Activated T-helper 17 cell treated with anti-CD3 and anti-CD28 coated beads, Interleukin-2, amount 50 U/mL, for 72 hours (primary cell): Measurements from ENCODE around the gene UNC119B. TPM values are rescaled to one million over a fixed set of nuclear protein-coding genes. Genes with fewer than 3 reads are reported as not detected.

Source experiments
- ATAC-seq: fragments of 150-1000 bp; cut with Tn5 transposase; replicated peaks from 2 replicates; pipeline ENCODE4 v1.10.0; 2021; ENCODE audit warnings: mild to moderate bottlenecking, moderate library complexity
- H3K27ac Mint-ChIP-seq: one replicate; pipeline ENCODE4 v1.8.0; 2022; ENCODE audit warnings: mixed read lengths
- H3K27me3 Mint-ChIP-seq: one replicate; pipeline ENCODE4 v1.8.0; 2022; ENCODE audit warnings: mixed read lengths
- H3K36me3 Mint-ChIP-seq: one replicate; pipeline ENCODE4 v1.8.0; 2022; ENCODE audit warnings: low read depth, mild to moderate bottlenecking, mixed read lengths
- H3K4me1 Mint-ChIP-seq: one replicate; pipeline ENCODE4 v1.8.0; 2022; ENCODE audit warnings: mixed read lengths
- H3K4me3 Mint-ChIP-seq: one replicate; pipeline ENCODE4 v1.8.0; 2022; ENCODE audit warnings: mild to moderate bottlenecking, mixed read lengths
- H3K9me3 Mint-ChIP-seq: one replicate; pipeline ENCODE4 v1.8.0; 2022; ENCODE audit warnings: mixed read lengths
- total RNA-seq, 2 donors: library from RNA; stranded (reverse); gene quantifications; one replicate each; pipeline ENCODE4 v1.2.3, GENCODE V29; 2022

UNC119B gene
- total RNA-seq, 2 donors from 2014 or later: 23.8 to 31.1 TPM

DNA sequence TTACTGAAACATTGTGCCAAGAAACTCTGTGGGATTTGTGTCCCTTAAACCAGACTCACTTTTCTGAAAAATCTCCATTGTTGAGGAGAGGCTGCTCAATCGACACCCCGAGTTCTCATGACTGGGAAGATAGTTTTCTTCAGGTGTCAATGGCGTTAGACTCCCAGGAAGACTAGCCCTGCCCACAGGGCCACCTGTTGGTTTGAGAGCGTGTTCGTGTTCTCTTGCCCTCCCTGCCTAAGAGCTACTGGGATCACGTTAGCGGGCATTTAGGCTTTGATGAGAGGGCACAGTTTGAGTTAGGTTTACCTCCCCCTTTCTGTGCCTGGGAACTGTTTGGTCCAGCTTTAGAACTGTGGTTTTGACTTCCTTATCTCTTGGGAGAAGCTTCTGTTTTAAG, 10.7 kb upstream of the UNC119B start:
- no peak for ATAC-seq
- Mint-ChIP-seq H3K27ac (no peak overlapping the region), H3K4me3 (no peak overlapping the region), H3K27me3 (no peaks in the 10 kb centered on the region), H3K9me3 (no peaks in the 10 kb centered on the region), H3K4me1 (no peaks in the 10 kb centered on the region), H3K36me3 (peaks cover 85% of the 10 kb centered on the region)

DNA sequence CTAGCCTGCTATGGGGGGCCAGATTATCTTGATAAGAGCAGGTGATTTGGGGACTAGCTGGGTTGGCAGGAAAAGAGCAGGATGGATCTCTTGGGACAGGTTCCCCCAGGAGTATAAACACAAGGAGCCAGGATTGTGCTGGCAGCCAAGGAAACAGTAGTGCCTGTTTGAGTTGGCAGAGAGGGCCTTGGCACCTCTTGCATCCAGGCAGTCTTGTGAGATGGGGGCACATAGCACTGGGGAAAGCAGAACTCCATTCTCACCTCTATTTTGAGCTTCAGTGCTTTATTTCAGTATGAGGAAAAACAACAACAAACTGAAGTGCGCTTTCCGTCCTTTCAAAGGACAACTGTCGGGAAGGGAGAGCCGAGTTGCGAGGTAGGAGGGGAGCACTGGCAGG, 9.4 kb upstream of the UNC119B start:
- Mint-ChIP-seq H3K9me3 (no peaks in the 10 kb centered on the region), H3K4me1 (no peaks in the 10 kb centered on the region), H3K27ac (peak overlapping the region; percentile 60), H3K36me3 (peaks cover 71% of the 10 kb centered on the region), H3K27me3 (no peaks in the 10 kb centered on the region), H3K4me3 (no peak overlapping the region)
- ATAC-seq: no peak

DNA sequence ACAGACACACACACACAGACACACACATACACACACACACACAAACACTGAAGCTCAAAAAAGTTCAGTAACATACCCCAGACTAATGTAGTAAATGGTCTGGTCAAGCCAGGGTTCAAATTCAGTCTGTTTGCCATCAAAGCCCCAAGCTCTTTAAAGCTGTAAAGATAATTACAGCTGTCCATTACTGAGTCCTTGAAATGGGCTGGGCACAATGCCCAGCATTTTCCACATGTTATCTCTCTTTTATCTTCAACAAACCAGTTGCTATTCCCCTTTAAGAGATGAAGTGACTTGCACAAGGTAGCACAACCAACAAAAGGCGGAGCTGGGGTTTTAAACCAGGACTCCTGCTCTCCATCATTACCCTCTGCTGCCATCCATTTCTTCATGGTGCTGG, 7.6 kb upstream of the UNC119B start:
- no peaks in the 10 kb centered on the region for H3K9me3 Mint-ChIP-seq
- ATAC-seq: no peak
- H3K27me3 Mint-ChIP-seq: no peaks in the 10 kb centered on the region
- H3K27ac Mint-ChIP-seq: no peak overlapping the region
- H3K4me1 Mint-ChIP-seq: no peaks in the 10 kb centered on the region
- H3K4me3 Mint-ChIP-seq: no peak overlapping the region
- H3K36me3 Mint-ChIP-seq: peaks cover 54% of the 10 kb centered on the region

DNA sequence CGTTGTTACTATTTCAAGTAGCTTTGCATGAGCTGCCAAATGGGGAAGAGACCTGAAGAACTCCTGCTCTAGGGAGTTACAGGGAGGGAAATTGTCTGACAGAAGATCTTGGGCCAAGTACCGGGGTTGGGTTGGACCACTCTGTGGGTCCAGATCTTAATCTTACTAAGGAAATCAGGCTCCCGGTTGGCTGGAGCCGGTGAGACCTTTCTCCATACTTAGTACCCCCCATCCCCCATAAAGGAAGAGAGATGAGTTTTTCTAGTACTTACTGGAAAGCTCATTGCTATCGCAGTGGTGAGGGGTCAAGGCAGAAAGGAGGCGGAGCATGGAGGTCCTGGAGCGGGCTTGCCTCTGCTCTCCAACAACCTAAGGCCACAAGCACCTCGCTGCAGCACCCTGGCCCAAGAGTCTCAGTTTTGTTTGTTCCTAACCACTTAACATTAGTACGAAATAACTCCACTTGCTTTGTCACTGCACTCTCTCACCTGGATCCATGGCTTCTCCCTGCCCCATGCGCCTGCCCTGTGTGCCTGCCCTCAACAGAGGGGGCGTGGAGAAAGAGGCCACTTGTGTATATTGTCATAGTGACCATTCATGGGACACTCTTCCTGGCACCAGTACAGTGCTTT, 6.8 kb upstream of the UNC119B start:
- ATAC-seq: no peak
- Mint-ChIP-seq H3K36me3 (peaks cover 46% of the 10 kb centered on the region), H3K9me3 (no peaks in the 10 kb centered on the region), H3K27me3 (no peaks in the 10 kb centered on the region), H3K4me3 (no peak overlapping the region), H3K27ac (peak overlapping the region; percentile 29), H3K4me1 (no peaks in the 10 kb centered on the region)

DNA sequence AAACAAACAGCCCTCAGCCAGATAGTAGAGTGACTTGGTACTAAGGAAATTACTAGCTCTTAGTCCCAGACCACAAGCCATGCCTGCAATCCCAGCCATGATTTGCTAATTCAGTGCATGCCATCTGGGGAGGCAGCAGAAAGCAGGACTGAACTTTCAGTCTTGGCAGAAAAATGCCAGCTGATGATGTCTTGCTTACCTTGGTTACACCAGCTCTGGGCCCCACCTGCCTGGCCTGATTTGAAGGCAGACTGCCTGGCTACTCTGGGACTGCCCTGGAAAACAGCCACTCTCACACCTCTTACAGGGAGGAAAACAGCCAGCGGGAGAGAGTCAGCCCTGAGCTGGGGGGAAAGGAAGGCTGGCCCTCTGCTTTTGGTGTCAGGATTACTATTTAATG, 4.6 kb upstream of the UNC119B start:
- H3K27me3 Mint-ChIP-seq: no peaks in the 10 kb centered on the region
- no peak for ATAC-seq
- peaks cover 6% of the 10 kb centered on the region for H3K4me1 Mint-ChIP-seq

DNA sequence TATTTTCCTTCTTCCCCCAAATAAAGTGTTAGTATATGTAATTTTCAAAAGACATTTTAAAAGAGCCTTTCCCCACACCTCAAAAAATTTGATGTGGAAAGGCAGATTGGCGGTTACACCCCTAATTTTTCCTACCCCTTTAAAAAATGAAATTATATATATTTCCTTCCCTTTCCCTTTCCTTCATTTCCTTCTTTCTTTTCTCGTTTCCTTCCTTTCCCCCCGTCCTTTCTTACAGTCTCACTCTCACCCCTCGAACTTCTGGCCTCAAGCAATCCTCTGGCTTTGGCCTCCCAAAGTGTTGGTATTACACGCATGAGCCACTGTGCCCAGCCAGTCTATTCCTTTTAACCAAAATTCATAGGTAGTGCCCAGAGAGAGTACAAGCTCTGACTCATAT, 4.2 kb upstream of the UNC119B start:
- ATAC-seq: no peak
- peaks cover 20% of the 10 kb centered on the region for H3K36me3 Mint-ChIP-seq
- H3K27ac Mint-ChIP-seq: no peak overlapping the region
- H3K4me1 Mint-ChIP-seq: peaks cover 6% of the 10 kb centered on the region
- H3K9me3 Mint-ChIP-seq: no peaks in the 10 kb centered on the region
- H3K4me3 Mint-ChIP-seq: no peak overlapping the region
- H3K27me3 Mint-ChIP-seq: no peaks in the 10 kb centered on the region

More for the DNA sequence above, 4.6 kb upstream of the UNC119B start:
- Mint-ChIP-seq H3K36me3 (peaks cover 24% of the 10 kb centered on the region), H3K9me3 (no peaks in the 10 kb centered on the region), H3K27ac (no peak overlapping the region), H3K4me3 (no peak overlapping the region)

DNA sequence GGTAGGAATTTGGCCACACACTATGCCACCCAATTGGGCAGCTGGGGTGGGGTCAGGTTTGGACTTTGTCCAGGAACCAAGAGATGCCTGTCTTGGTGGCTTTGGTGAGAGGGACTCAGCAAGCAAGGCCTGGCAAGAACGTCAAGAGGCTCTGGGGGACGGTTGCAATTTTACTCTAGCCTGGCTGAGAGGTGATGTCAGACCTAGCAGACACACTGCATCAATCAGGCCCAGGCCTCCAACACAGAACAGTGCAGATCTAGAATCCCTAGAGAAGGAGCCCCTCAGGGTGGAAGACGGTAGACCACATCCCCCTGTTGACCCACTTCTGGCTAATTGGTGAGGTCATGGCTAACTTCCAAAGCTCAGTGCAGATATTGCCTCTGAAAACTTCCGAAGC, 1.6 kb upstream of the UNC119B start:
- ATAC-seq: no peak
- Mint-ChIP-seq H3K27me3 (no peaks in the 10 kb centered on the region), H3K36me3 (peaks cover 12% of the 10 kb centered on the region), H3K4me1 (peaks cover 13% of the 10 kb centered on the region), H3K9me3 (no peaks in the 10 kb centered on the region), H3K4me3 (peak overlapping the region; percentile 16), H3K27ac (peak overlapping the region; percentile 84)

DNA sequence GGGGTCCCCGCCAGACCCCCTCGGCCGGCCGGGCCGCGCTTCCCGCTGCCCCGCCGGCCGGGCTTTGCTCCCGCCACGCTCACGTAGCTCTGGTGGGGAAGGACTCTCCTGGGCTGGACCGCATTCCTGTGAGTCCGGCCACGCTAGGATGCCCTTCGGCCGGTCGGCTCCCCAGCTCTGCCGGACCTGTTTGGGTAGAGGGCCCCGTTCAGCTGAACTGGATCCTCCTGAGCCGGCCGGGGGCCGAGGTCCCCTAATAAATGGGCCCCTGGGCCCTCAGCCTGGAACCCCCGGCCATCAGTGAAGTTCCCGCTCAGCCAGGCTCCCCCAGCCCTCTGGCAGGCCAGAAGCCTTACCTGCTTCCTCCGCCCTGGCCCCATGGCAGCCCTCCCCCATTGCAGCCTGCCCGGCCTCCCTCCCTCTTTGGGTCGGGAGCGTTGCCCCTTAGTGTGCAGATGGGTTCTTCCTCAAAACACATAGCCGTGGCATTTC, 593 bp downstream of the UNC119B start:
- peaks cover 17% of the 10 kb centered on the region for H3K4me1 Mint-ChIP-seq
- peak overlapping the region; percentile 88 for H3K27ac Mint-ChIP-seq
- H3K9me3 Mint-ChIP-seq: no peaks in the 10 kb centered on the region
- H3K27me3 Mint-ChIP-seq: no peaks in the 10 kb centered on the region
- peaks cover 30% of the 10 kb centered on the region for H3K36me3 Mint-ChIP-seq
- peak; percentile 43 for ATAC-seq
- peak overlapping the region; percentile 88 for H3K4me3 Mint-ChIP-seq

DNA sequence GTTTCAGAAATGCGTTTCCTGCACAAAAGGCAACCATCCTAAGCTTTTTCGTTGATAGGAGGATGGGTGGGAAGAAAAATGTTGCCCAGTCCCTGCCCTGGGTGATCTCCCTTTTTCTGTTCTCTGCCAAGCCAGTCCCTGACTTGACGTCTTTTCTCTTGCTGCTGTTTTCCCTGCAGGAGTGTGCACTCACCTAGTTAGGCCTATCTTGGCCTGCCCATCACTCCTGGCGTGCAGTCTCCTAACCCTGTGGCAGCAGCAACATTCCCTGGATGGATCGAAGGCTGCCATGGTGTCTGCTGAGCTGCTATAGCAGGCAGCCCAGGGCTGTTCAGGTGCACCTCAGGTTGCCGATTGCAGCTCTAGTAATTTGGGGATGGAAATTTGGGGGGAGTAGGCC, 1.2 kb downstream of the UNC119B start:
- H3K27ac Mint-ChIP-seq: peak overlapping the region; percentile 88
- peaks cover 17% of the 10 kb centered on the region for H3K4me1 Mint-ChIP-seq
- H3K36me3 Mint-ChIP-seq: peaks cover 36% of the 10 kb centered on the region
- H3K27me3 Mint-ChIP-seq: no peaks in the 10 kb centered on the region
- no peak for ATAC-seq
- peak overlapping the region; percentile 88 for H3K4me3 Mint-ChIP-seq
- H3K9me3 Mint-ChIP-seq: no peaks in the 10 kb centered on the region

DNA sequence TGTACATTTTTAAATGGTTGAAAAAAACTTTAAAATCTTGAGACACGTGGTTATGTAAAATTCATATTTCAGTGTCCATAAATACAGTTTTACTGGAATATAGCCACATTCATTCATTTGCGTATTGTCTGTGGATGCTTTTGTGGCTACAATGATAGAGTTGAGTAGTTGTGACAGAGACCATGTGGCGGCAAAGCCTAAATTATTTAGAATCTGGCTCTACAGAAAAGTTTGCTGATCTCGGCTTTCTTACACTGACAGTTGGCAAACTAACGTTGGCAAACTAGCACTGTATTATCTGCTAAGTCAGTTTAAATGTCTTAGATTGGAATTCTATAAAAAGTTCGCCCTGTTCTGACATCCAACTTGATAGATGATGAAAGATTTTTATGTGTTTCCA, 2.4 kb downstream of the UNC119B start:
- no peaks in the 10 kb centered on the region for H3K9me3 Mint-ChIP-seq
- peaks cover 17% of the 10 kb centered on the region for H3K4me1 Mint-ChIP-seq
- no peaks in the 10 kb centered on the region for H3K27me3 Mint-ChIP-seq
- H3K4me3 Mint-ChIP-seq: peak overlapping the region; percentile 88
- no peak for ATAC-seq
- no peak overlapping the region for H3K27ac Mint-ChIP-seq
- peaks cover 48% of the 10 kb centered on the region for H3K36me3 Mint-ChIP-seq

DNA sequence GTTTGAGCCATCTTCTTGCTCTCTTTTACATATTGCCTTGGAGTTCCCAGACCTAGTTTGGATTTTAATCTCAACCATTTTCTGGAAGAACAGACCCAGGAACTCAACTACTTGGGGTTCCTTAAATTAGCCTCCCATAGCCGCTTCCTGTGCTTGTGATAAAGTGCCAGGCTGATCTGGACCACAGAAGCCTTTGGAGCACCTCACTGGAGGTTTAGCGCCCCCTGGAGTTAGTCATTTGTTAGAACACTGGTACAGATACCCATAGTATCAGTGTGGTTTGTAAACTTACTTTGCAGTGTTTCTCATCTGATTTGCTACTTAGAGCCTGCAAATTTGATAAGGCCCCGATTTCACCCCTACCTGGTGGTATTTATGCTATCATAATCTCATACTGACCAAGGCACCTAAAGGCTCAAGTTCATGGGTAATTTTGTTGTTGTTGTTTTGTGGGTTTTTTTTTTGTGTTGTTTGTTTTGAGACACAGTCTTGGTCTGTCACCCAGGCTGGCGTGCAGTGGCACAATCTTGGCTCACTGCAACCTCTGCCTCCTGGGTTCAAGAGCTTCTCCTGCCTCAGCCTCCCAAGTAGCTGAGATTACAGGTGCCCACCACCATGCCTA, 3.7 kb downstream of the UNC119B start:
- H3K4me1 Mint-ChIP-seq: peaks cover 17% of the 10 kb centered on the region

DNA sequence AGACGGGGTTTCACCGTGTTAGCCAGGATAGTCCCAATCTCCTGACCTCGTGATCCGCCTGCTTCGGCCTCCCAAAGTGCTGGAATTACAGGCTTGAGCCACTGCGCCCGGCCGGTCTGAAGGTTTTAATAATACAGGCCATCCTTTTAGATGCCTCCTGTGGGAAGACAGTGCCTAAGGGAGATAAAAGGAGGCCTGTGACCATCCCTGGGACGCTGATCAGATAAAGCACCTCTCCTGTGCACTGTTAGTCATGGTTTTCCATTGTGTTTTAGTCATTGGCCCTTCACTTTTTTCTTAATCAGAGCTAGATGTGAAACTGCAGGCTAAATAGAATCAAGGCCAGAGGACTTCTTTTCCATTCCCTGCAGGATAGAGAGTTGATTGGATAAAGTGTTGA, 7.8 kb downstream of the UNC119B start:
- H3K27me3 Mint-ChIP-seq: no peaks in the 10 kb centered on the region
- H3K27ac Mint-ChIP-seq: peak overlapping the region; percentile 16
- H3K4me3 Mint-ChIP-seq: no peak overlapping the region
- H3K36me3 Mint-ChIP-seq: peaks cover 92% of the 10 kb centered on the region
- ATAC-seq: no peak
- H3K9me3 Mint-ChIP-seq: no peaks in the 10 kb centered on the region
- H3K4me1 Mint-ChIP-seq: peaks cover 11% of the 10 kb centered on the region

More for the DNA sequence above, 3.7 kb downstream of the UNC119B start:
- peaks cover 62% of the 10 kb centered on the region for H3K36me3 Mint-ChIP-seq
- H3K4me3 Mint-ChIP-seq: peak overlapping the region; percentile 15
- peak overlapping the region; percentile 36 for H3K27ac Mint-ChIP-seq
- no peaks in the 10 kb centered on the region for H3K9me3 Mint-ChIP-seq
- ATAC-seq: peak; percentile 77
- no peaks in the 10 kb centered on the region for H3K27me3 Mint-ChIP-seq

DNA sequence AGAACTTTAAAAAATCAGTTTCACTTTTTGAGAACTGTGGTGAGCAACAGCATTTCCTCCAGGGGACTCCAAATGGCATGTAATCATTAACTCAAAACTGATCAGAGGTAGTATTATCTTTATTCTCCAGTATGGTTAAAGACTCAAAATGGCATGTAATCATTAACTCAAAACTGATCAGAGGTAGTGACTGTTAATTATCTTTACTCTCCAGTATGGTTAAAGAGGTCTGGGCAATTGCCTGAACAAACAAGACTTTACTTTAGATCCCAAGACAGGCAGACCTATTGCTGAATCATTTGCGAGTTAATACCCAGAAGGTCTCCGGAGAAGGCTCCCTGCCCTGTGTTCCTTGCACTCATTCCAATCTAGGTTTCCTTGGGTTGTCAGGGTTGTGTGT, 8.8 kb downstream of the UNC119B start:
- H3K4me3 Mint-ChIP-seq: no peak overlapping the region
- peaks cover 96% of the 10 kb centered on the region for H3K36me3 Mint-ChIP-seq
- no peak overlapping the region for H3K27ac Mint-ChIP-seq
- H3K27me3 Mint-ChIP-seq: no peaks in the 10 kb centered on the region
- no peak for ATAC-seq
- H3K4me1 Mint-ChIP-seq: peaks cover 6% of the 10 kb centered on the region
- no peaks in the 10 kb centered on the region for H3K9me3 Mint-ChIP-seq

DNA sequence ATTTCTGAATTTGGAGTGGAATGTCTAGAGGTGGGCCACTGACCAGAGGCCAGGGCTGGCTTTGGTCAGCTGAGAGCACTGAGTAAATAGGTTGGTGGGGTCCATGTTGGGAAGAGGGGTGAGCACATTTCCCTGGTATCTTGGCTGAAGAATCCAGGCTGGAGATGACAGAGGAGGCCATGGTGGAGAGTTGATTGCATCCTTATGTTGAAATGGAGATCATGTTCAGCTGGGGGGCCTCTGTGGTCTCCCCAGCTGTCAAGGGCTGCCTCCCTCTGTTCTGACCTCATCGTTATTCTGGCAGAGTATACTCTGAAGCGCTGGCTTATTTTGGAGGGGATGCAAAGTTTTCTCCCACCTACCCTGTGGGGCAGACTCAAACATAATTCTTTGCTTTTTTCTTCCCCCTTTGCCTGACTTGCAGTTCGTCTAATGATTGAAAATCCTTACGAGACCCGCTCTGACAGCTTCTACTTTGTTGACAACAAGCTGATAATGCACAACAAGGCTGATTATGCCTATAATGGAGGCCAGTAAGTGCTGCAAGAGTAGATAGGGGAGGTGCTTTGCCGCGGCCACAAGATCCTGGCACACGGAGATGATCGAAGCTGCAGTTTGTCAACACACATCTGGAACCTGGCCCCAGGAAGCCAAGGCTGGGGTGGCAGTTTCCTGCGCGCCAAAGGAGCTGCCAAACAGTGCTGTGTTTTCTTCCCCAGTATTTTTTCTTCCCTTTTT, 9.4 kb downstream of the UNC119B start:
- no peak for ATAC-seq
- no peak overlapping the region for H3K4me3 Mint-ChIP-seq
- H3K27me3 Mint-ChIP-seq: no peaks in the 10 kb centered on the region
- no peak overlapping the region for H3K27ac Mint-ChIP-seq
- H3K4me1 Mint-ChIP-seq: peaks cover 6% of the 10 kb centered on the region
- H3K36me3 Mint-ChIP-seq: peaks cover 94% of the 10 kb centered on the region
- no peaks in the 10 kb centered on the region for H3K9me3 Mint-ChIP-seq
